ENCODE data around the gene PPM1H.

PPM1H gene

GRCh38 chr12:62913380-62913779, 21.6 kb downstream of the PPM1H start:
- Histone ChIP-seq H3K36me3 (ENCODE audit: control insufficient read depth, insufficient read depth, low read length) (no peaks in the 10 kb centered on the region), H3K4me3 (ENCODE audit: low read length) (no peak overlapping the region), H2BK5ac (ENCODE audit: low read length) (no peak overlapping the region), H4K5ac (ENCODE audit: low read length) (no peak overlapping the region), H3K18ac (ENCODE audit: low read length) (peak overlapping the region; percentile 63), H3K4me1 (ENCODE audit: control insufficient read depth, low read depth, low read length) (peaks cover 27% of the 10 kb centered on the region), H3K27ac (ENCODE audit: low read depth, low read length) (no peak overlapping the region), H3K23ac (ENCODE audit: low read length) (no peak overlapping the region), H3K27me3 (ENCODE audit: insufficient read depth, low read length, poor library complexity) (no peaks in the 10 kb centered on the region), H3K4me2 (ENCODE audit: low read length) (no peak overlapping the region), H2BK15ac (replicated peaks; ENCODE audit: low read depth) (no peak overlapping the region), H3K9ac (ENCODE audit: low read length) (no peak overlapping the region), H3K79me1 (ENCODE audit: low read length) (peaks cover 6% of the 10 kb centered on the region), H3K56ac (ENCODE audit: low read length) (peak overlapping the region; percentile 35), H2BK120ac (ENCODE audit: low read depth, low read length) (no peak overlapping the region), H4K8ac (ENCODE audit: low read depth, low read length) (no peak overlapping the region), H3K79me2 (ENCODE audit: control insufficient read depth, insufficient read depth, low read length) (peaks cover 6% of the 10 kb centered on the region), H2AK5ac (ENCODE audit: low read length) (peak overlapping the region; percentile 24), H3K4ac (ENCODE audit: low read depth, low read length) (no peak overlapping the region)
- no peak for DNase-seq
- WGBS (ENCODE audit: extremely low coverage, insufficient coverage, low lambda C conversion rate), result no CpG with 5 or more reads among the region's 6 CpGs

GRCh38 chr12:62912644-62913043, 22.3 kb downstream of the PPM1H start:
- Histone ChIP-seq H3K4ac (ENCODE audit: low read depth, low read length) (no peak overlapping the region), H3K9ac (ENCODE audit: low read length) (no peak overlapping the region), H3K36me3 (ENCODE audit: control insufficient read depth, insufficient read depth, low read length) (no peaks in the 10 kb centered on the region), H4K8ac (ENCODE audit: low read depth, low read length) (no peak overlapping the region), H3K4me2 (ENCODE audit: low read length) (no peak overlapping the region), H3K4me1 (ENCODE audit: control insufficient read depth, low read depth, low read length) (peaks cover 25% of the 10 kb centered on the region), H2AK5ac (ENCODE audit: low read length) (no peak overlapping the region), H3K23ac (ENCODE audit: low read length) (no peak overlapping the region), H3K4me3 (ENCODE audit: low read length) (no peak overlapping the region), H3K18ac (ENCODE audit: low read length) (peak overlapping the region; percentile 40), H2BK15ac (replicated peaks; ENCODE audit: low read depth) (no peak overlapping the region), H3K27me3 (ENCODE audit: insufficient read depth, low read length, poor library complexity) (no peaks in the 10 kb centered on the region), H3K79me2 (ENCODE audit: control insufficient read depth, insufficient read depth, low read length) (peaks cover 7% of the 10 kb centered on the region), H4K5ac (ENCODE audit: low read length) (no peak overlapping the region), H3K79me1 (ENCODE audit: low read length) (peaks cover 6% of the 10 kb centered on the region), H2BK5ac (ENCODE audit: low read length) (no peak overlapping the region), H2BK120ac (ENCODE audit: low read depth, low read length) (no peak overlapping the region), H3K56ac (ENCODE audit: low read length) (no peak overlapping the region), H3K27ac (ENCODE audit: low read depth, low read length) (no peak overlapping the region)
- WGBS (ENCODE audit: extremely low coverage, insufficient coverage, low lambda C conversion rate), result no CpG with 5 or more reads among the region's 4 CpGs
- DNase-seq, result no peak

- Histone ChIP-seq H3K79me2 (ENCODE audit: control insufficient read depth, insufficient read depth, low read length) (peaks cover 9% of the 10 kb centered on the region), H3K18ac (ENCODE audit: low read length) (peak overlapping the region; percentile 69), H3K36me3 (ENCODE audit: control insufficient read depth, insufficient read depth, low read length) (no peaks in the 10 kb centered on the region), H2BK5ac (ENCODE audit: low read length) (peak overlapping the region; percentile 48), H3K27ac (ENCODE audit: low read depth, low read length) (peak overlapping the region; percentile 28), H3K23ac (ENCODE audit: low read length) (no peak overlapping the region), H3K79me1 (ENCODE audit: low read length) (peaks cover 6% of the 10 kb centered on the region), H3K56ac (ENCODE audit: low read length) (peak overlapping the region; percentile 47), H3K4ac (ENCODE audit: low read depth, low read length) (no peak overlapping the region), H3K4me2 (ENCODE audit: low read length) (no peak overlapping the region), H2BK15ac (replicated peaks; ENCODE audit: low read depth) (no peak overlapping the region), H2AK5ac (ENCODE audit: low read length) (peak overlapping the region; percentile 34), H3K4me3 (ENCODE audit: low read length) (no peak overlapping the region), H3K27me3 (ENCODE audit: insufficient read depth, low read length, poor library complexity) (no peaks in the 10 kb centered on the region), H4K8ac (ENCODE audit: low read depth, low read length) (no peak overlapping the region), H3K4me1 (ENCODE audit: control insufficient read depth, low read depth, low read length) (peaks cover 25% of the 10 kb centered on the region), H4K5ac (ENCODE audit: low read length) (no peak overlapping the region), H2BK120ac (ENCODE audit: low read depth, low read length) (no peak overlapping the region), H3K9ac (ENCODE audit: low read length) (peak overlapping the region; percentile 8)
- DNase-seq, result no peak
- no CpG with 5 or more reads among the region's 4 CpGs for WGBS (ENCODE audit: extremely low coverage, insufficient coverage, low lambda C conversion rate)
These were observed 23.7 kb downstream of the PPM1H start for GRCh38 chr12:62911286-62911685.

- Histone ChIP-seq H4K5ac (ENCODE audit: low read length) (no peak overlapping the region), H4K8ac (ENCODE audit: low read depth, low read length) (no peak overlapping the region), H3K9ac (ENCODE audit: low read length) (no peak overlapping the region), H3K36me3 (ENCODE audit: control insufficient read depth, insufficient read depth, low read length) (no peaks in the 10 kb centered on the region), H3K27ac (ENCODE audit: low read depth, low read length) (peak overlapping the region; percentile 32), H2BK5ac (ENCODE audit: low read length) (no peak overlapping the region), H2BK15ac (replicated peaks; ENCODE audit: low read depth) (no peak overlapping the region), H3K4me2 (ENCODE audit: low read length) (no peak overlapping the region), H3K4me3 (ENCODE audit: low read length) (no peak overlapping the region), H3K4me1 (ENCODE audit: control insufficient read depth, low read depth, low read length) (peaks cover 25% of the 10 kb centered on the region), H3K23ac (ENCODE audit: low read length) (no peak overlapping the region), H3K79me2 (ENCODE audit: control insufficient read depth, insufficient read depth, low read length) (peaks cover 9% of the 10 kb centered on the region), H3K27me3 (ENCODE audit: insufficient read depth, low read length, poor library complexity) (no peaks in the 10 kb centered on the region), H3K4ac (ENCODE audit: low read depth, low read length) (no peak overlapping the region), H3K18ac (ENCODE audit: low read length) (no peak overlapping the region), H2AK5ac (ENCODE audit: low read length) (no peak overlapping the region), H3K56ac (ENCODE audit: low read length) (no peak overlapping the region), H3K79me1 (ENCODE audit: low read length) (peaks cover 6% of the 10 kb centered on the region), H2BK120ac (ENCODE audit: low read depth, low read length) (no peak overlapping the region)
- WGBS (ENCODE audit: extremely low coverage, insufficient coverage, low lambda C conversion rate), result no CpG with 5 or more reads among the region's 5 CpGs
- peak; percentile 95 for DNase-seq
These were observed 24.3 kb downstream of the PPM1H start for GRCh38 chr12:62910549-62911169.

GRCh38 chr12:62909340-62909739, 25.6 kb downstream of the PPM1H start:
- no CpG with 5 or more reads among the region's 1 CpG for WGBS (ENCODE audit: extremely low coverage, insufficient coverage, low lambda C conversion rate)
- H3K23ac ChIP-seq (ENCODE audit: low read length), result no peak overlapping the region

GRCh38 chr12:62908674-62909073, 26.3 kb downstream of the PPM1H start:
- Histone ChIP-seq H3K36me3 (ENCODE audit: control insufficient read depth, insufficient read depth, low read length) (no peaks in the 10 kb centered on the region), H4K5ac (ENCODE audit: low read length) (no peak overlapping the region), H3K4me3 (ENCODE audit: low read length) (no peak overlapping the region), H3K79me1 (ENCODE audit: low read length) (peaks cover 6% of the 10 kb centered on the region), H3K18ac (ENCODE audit: low read length) (peak overlapping the region; percentile 70), H2BK120ac (ENCODE audit: low read depth, low read length) (peak overlapping the region; percentile 52), H3K9ac (ENCODE audit: low read length) (no peak overlapping the region), H2BK15ac (replicated peaks; ENCODE audit: low read depth) (no peak overlapping the region), H3K4ac (ENCODE audit: low read depth, low read length) (peak overlapping the region; percentile 36), H3K27me3 (ENCODE audit: insufficient read depth, low read length, poor library complexity) (no peaks in the 10 kb centered on the region), H3K23ac (ENCODE audit: low read length) (no peak overlapping the region), H4K8ac (ENCODE audit: low read depth, low read length) (no peak overlapping the region), H3K56ac (ENCODE audit: low read length) (no peak overlapping the region), H3K4me2 (ENCODE audit: low read length) (no peak overlapping the region), H2BK5ac (ENCODE audit: low read length) (no peak overlapping the region), H3K79me2 (ENCODE audit: control insufficient read depth, insufficient read depth, low read length) (peaks cover 13% of the 10 kb centered on the region), H3K27ac (ENCODE audit: low read depth, low read length) (no peak overlapping the region), H2AK5ac (ENCODE audit: low read length) (no peak overlapping the region), H3K4me1 (ENCODE audit: control insufficient read depth, low read depth, low read length) (peaks cover 23% of the 10 kb centered on the region)
- DNase-seq, result no peak
- no CpG with 5 or more reads among the region's 2 CpGs for WGBS (ENCODE audit: extremely low coverage, insufficient coverage, low lambda C conversion rate)

More at GRCh38 chr12:62909340-62909739, 25.6 kb downstream of the PPM1H start:
- H2BK15ac ChIP-seq (replicated peaks; ENCODE audit: low read depth), result no peak overlapping the region
- no peaks in the 10 kb centered on the region for H3K36me3 ChIP-seq (ENCODE audit: control insufficient read depth, insufficient read depth, low read length)
- peaks cover 24% of the 10 kb centered on the region for H3K4me1 ChIP-seq (ENCODE audit: control insufficient read depth, low read depth, low read length)
- H4K8ac ChIP-seq (ENCODE audit: low read depth, low read length), result no peak overlapping the region
- no peak overlapping the region for H3K27ac ChIP-seq (ENCODE audit: low read depth, low read length)
- no peak overlapping the region for H3K9ac ChIP-seq (ENCODE audit: low read length)
- H2BK120ac ChIP-seq (ENCODE audit: low read depth, low read length), result no peak overlapping the region
- DNase-seq, result no peak
- H2BK5ac ChIP-seq (ENCODE audit: low read length), result peak overlapping the region; percentile 25
- no peak overlapping the region for H4K5ac ChIP-seq (ENCODE audit: low read length)
- no peak overlapping the region for H2AK5ac ChIP-seq (ENCODE audit: low read length)
- H3K56ac ChIP-seq (ENCODE audit: low read length), result no peak overlapping the region
- H3K18ac ChIP-seq (ENCODE audit: low read length), result no peak overlapping the region
- no peak overlapping the region for H3K4ac ChIP-seq (ENCODE audit: low read depth, low read length)
- no peak overlapping the region for H3K4me3 ChIP-seq (ENCODE audit: low read length)
- no peak overlapping the region for H3K4me2 ChIP-seq (ENCODE audit: low read length)
- H3K79me2 ChIP-seq (ENCODE audit: control insufficient read depth, insufficient read depth, low read length), result peaks cover 13% of the 10 kb centered on the region
- H3K79me1 ChIP-seq (ENCODE audit: low read length), result peaks cover 6% of the 10 kb centered on the region
- no peaks in the 10 kb centered on the region for H3K27me3 ChIP-seq (ENCODE audit: insufficient read depth, low read length, poor library complexity)
